Right lobe of liver (tissue), 6 donors: ENCODE measurements around the gene RAET1L. TPM values are rescaled to one million over a fixed set of nuclear protein-coding genes. Genes with fewer than 3 reads are reported as not detected.

Source experiments
- ATAC-seq, 4 donors: fragments of 200-7000 bp; cut with Tn5 transposase; one replicate each; pipeline ENCODE4 v1.9.1; 2020; ENCODE audit warnings: mild to moderate bottlenecking in 4 of 4, moderate library complexity in 4 of 4
- DNase-seq, 3 donors: peaks; one replicate each; pipeline ENCODE4 v3.0.0-alpha.2; 2020
- H3K27ac ChIP-seq, 3 donors: fragments of 200-600 bp; one replicate each; pipeline ENCODE4 v1.8.0; 2022
- H3K27me3 ChIP-seq, 2 donors: fragments of 200-600 bp; one replicate each; pipeline ENCODE4 v1.8.0; 2022
- H3K36me3 ChIP-seq, 4 donors: fragments of 200-600 bp; sonication (generic) in 1 of 4; one replicate each; pipeline versions ENCODE4 v1.5.1 to v1.8.0; 2017 to 2022; ENCODE audit warnings: control low read depth in 1 of 4
- H3K4me1 ChIP-seq, 4 donors: fragments of 200-600 bp; sonication (generic) in 1 of 4; one replicate each; pipeline versions ENCODE4 v1.5.1 to v1.8.0; 2017 to 2022; ENCODE audit warnings: control low read depth in 1 of 4
- H3K4me3 ChIP-seq, 3 donors: fragments of 200-600 bp; one replicate each; pipeline ENCODE4 v1.8.0; 2022
- H3K9me3 ChIP-seq, 4 donors: fragments of 200-600 bp; sonication (generic) in 1 of 4; one replicate each; pipeline versions ENCODE4 v1.5.1 to v1.8.0; 2017 to 2022; ENCODE audit warnings: control low read depth in 1 of 4
- CTCF ChIP-seq, 4 donors: fragments of 200-600 bp in 3 of 4; fragments of 450-650 bp in 1 of 4; IDR thresholded peaks; one replicate each; pipeline versions ENCODE4 v1.5.1 to v1.8.0; 2016 to 2022; ENCODE audit warnings: antibody characterized with exemption in 4 of 4, mild to moderate bottlenecking in 2 of 4
- POLR2A ChIP-seq: fragments of 450-650 bp; IDR thresholded peaks from one replicate; pipeline ENCODE4 v1.6.1; 2017; ENCODE audit warnings: antibody characterized with exemption, mild to moderate bottlenecking
- WGBS: methylation state at CpG from one replicate; pipeline ENCODE4 v1.1.6; 2018; ENCODE audit warnings: low coverage, low lambda C conversion rate; ENCODE audit not compliant: insufficient coverage; ENCODE audit errors: missing lambda C conversion rate; 5-methylcytosine and 5-hydroxymethylcytosine counted together
- intact Hi-C, 2 donors: fragments of 100-400 bp; cut with DNase I; formaldehyde crosslinking; loops; one replicate each; pipeline versions ENCODE4 v1.11.2 to v1.14.1; 2022
- total RNA-seq, 6 experiments: library from RNA; depleted of rRNA in 2 of 6; stranded (reverse); fragments of >200 nt in 2 of 6; fragmentation: NEBNext Ultra II Directional in 3 of 6; extraction: Animal tissue kit (Norgen Biotek cat#: 25700) in 3 of 6; gene quantifications; one replicate each; pipeline versions ENCODE4 v1.1.0 to v1.2.4, GENCODE V29; 2016 to 2023
- donor health status: DM: no; HTN: yes; CAD: no.
- donor health status: DM: no; HTN: no; CAD: no.
- donor health status: DM: no; HTN: no; CAD: no.
- donor health status: DM: no; HTN: yes; CAD: no.
- donor health status: DM: no; HTN: yes; CAD: no.

RAET1L gene
- total RNA-seq, 6 experiments from 2014 or later: not detected

GRCh38 chr6:150050846-150051245, 25.5 kb upstream of the RAET1L start:
- Histone ChIP-seq H3K4me3 (no peak overlapping the region), H3K9me3 (no peaks in the 10 kb centered on the region), H3K27ac (no peak overlapping the region), H3K4me1 (no peaks in the 10 kb centered on the region), H3K36me3 (no peaks in the 10 kb centered on the region), H3K27me3 (no peaks in the 10 kb centered on the region)
- WGBS: 20% methylated on average over 4 of the region's 4 CpGs
- TF ChIP-seq POLR2A: no peak
- TF ChIP-seq CTCF (IDR thresholded peaks at IDR 0.05): no peak
- DNase-seq: no peak
- ATAC-seq: no peak
- intact Hi-C loops: no loop called here

GRCh38 chr6:150048099-150048498, 22.8 kb upstream of the RAET1L start:
- Histone ChIP-seq H3K27me3 (no peaks in the 10 kb centered on the region), H3K36me3 (no peaks in the 10 kb centered on the region), H3K9me3 (no peaks in the 10 kb centered on the region), H3K4me1 (no peaks in the 10 kb centered on the region), H3K4me3 (no peak overlapping the region), H3K27ac (no peak overlapping the region)
- WGBS: 52% methylated on average over 4 of the region's 4 CpGs
- intact Hi-C loops: no loop called here
- DNase-seq: no peak
- no peak for ATAC-seq
- no peak for TF ChIP-seq CTCF (IDR thresholded peaks at IDR 0.05)
- no peak for TF ChIP-seq POLR2A

GRCh38 chr6:150046943-150047342, 21.6 kb upstream of the RAET1L start:
- H3K36me3 ChIP-seq: no peaks in the 10 kb centered on the region
- no peaks in the 10 kb centered on the region for H3K4me1 ChIP-seq
- ATAC-seq (no peak), DNase-seq (no peak)
- H3K27ac ChIP-seq: no peak overlapping the region
- WGBS: no CpG with 5 or more reads among the region's 1 CpG
- H3K27me3 ChIP-seq: no peaks in the 10 kb centered on the region
- intact Hi-C loops: no loop called here
- no peaks in the 10 kb centered on the region for H3K9me3 ChIP-seq
- H3K4me3 ChIP-seq: no peak overlapping the region
- TF ChIP-seq CTCF (IDR thresholded peaks at IDR 0.05) (no peak), POLR2A (no peak)

GRCh38 chr6:150044621-150045145, 19.4 kb upstream of the RAET1L start:
- TF ChIP-seq POLR2A (no peak), CTCF (IDR thresholded peaks at IDR 0.05) (no peak)
- Histone ChIP-seq H3K4me1 (no peaks in the 10 kb centered on the region), H3K27me3 (no peaks in the 10 kb centered on the region), H3K36me3 (no peaks in the 10 kb centered on the region), H3K27ac (no peak overlapping the region), H3K9me3 (no peaks in the 10 kb centered on the region), H3K4me3 (no peak overlapping the region)
- intact Hi-C loops: no loop called here
- 80% methylated on average over 7 of the region's 10 CpGs for WGBS
- DNase-seq: no peak
- no peak for ATAC-seq
